ENCODE data around the gene ZNRF4.

- no peak for TF ChIP-seq CTCF (IDR thresholded peaks at IDR 0.05)
- TF ChIP-seq POLR2A (IDR thresholded peaks at IDR 0.05), result no peak
Measured at GRCh38 chr19:5504114-5504513, 48.9 kb downstream of the ZNRF4 start.
